ENCODE results near the gene ARRDC3. TPM values are rescaled to one million over a fixed set of nuclear protein-coding genes. Genes with fewer than 3 reads are reported as not detected.
A peak's percentile ranks its signal among the peaks of the same experiment; 100 is the strongest.

The ARRDC3 gene
- total RNA-seq, 1 experiment from 2014 or later = 34.5 TPM

GRCh38 chr5:91419571-91420537 is 36.7 kb upstream of the ARRDC3 start:
- H3K4me3 Mint-ChIP-seq (ENCODE audit: unreplicated experiment) = no peak overlapping the region
- BruUV-seq (replicated peaks) = no TSS peak
- POLR2A ChIA-PET = interaction anchor here (0.5 to 1.1 kb wide), 3 partner anchors 37 to 127 kb away, joined by 3 to 6 read pairs (median 5); partner anchors contain the start of gene ARRDC3

GRCh38 chr5:91419136-91419535 is 36.0 kb upstream of the ARRDC3 start:
- H3K4me1 Mint-ChIP-seq (ENCODE audit: low read depth, unreplicated experiment) = peaks cover 7% of the 10 kb centered on the region
- no peaks in the 10 kb centered on the region for H3K9me3 Mint-ChIP-seq (ENCODE audit: unreplicated experiment)
- H3K36me3 Mint-ChIP-seq (ENCODE audit: insufficient read depth, unreplicated experiment) = no peaks in the 10 kb centered on the region
- no peaks in the 10 kb centered on the region for H3K27me3 Mint-ChIP-seq (ENCODE audit: insufficient read depth, unreplicated experiment)
- no peak for DNase-seq
- CTCF ChIA-PET = interaction anchor here (0.6 to 2.0 kb wide), 13 partner anchors 34 to 883 kb away, joined by 3 to 19 read pairs (median 6); partner anchors contain the start of gene ARRDC3
- POLR2A ChIA-PET = interaction anchor here (0.5 to 1.1 kb wide), 3 partner anchors 36 to 128 kb away, joined by 3 to 6 read pairs (median 5); partner anchors contain the start of gene ARRDC3
- no peak overlapping the region for H3K4me3 Mint-ChIP-seq (ENCODE audit: unreplicated experiment)
- no peaks in the 10 kb centered on the region for H3K27me3 ChIP-seq (replicated peaks; ENCODE audit: control insufficient read depth, insufficient read depth, low read length)
- intact Hi-C loops (cut with micrococcal nuclease; ENCODE audit: unreplicated experiment) = loop anchor here (1.0 kb wide), 6 partner anchors 34 to 617 kb away; no protein-coding TSS in a partner anchor
- H3K36me3 ChIP-seq (ENCODE audit: control insufficient read depth, insufficient read depth, low read length) = no peaks in the 10 kb centered on the region
- no peaks in the 10 kb centered on the region for H3K9me3 ChIP-seq
- BruUV-seq (replicated peaks) = no TSS peak
- H3K4me3 ChIP-seq (ENCODE audit: low read depth, low read length) = no peak overlapping the region
- H3K27ac Mint-ChIP-seq (ENCODE audit: unreplicated experiment) = no peak overlapping the region
- no peaks in the 10 kb centered on the region for H3K4me1 ChIP-seq
- TF ChIP-seq CTCF (IDR thresholded peaks at IDR 0.05; ENCODE audit: insufficient read depth in 1 of 2, low read depth in 1 of 2, low read length in 1 of 2, severe bottlenecking in 1 of 2, unreplicated experiment in 1 of 2) = no peak

More at GRCh38 chr5:91419571-91420537, 36.7 kb upstream of the ARRDC3 start:
- intact Hi-C loops (cut with micrococcal nuclease; ENCODE audit: unreplicated experiment) = loop anchor here (1.0 kb wide), 6 partner anchors 35 to 618 kb away; no protein-coding TSS in a partner anchor
- Histone ChIP-seq H3K4me1 (no peaks in the 10 kb centered on the region), H3K36me3 (ENCODE audit: control insufficient read depth, insufficient read depth, low read length) (no peaks in the 10 kb centered on the region), H3K27me3 (replicated peaks; ENCODE audit: control insufficient read depth, insufficient read depth, low read length) (no peaks in the 10 kb centered on the region), H3K4me3 (ENCODE audit: low read depth, low read length) (no peak overlapping the region), H3K9me3 (no peaks in the 10 kb centered on the region)
- TF ChIP-seq CTCF (IDR thresholded peaks at IDR 0.05; ENCODE audit: insufficient read depth in 1 of 2, low read depth in 1 of 2, low read length in 1 of 2, severe bottlenecking in 1 of 2, unreplicated experiment in 1 of 2) = peak; percentile 58 to 76
- H3K27ac Mint-ChIP-seq (ENCODE audit: unreplicated experiment) = no peak overlapping the region
- DNase-seq = peak; percentile 43 to 54
- H3K4me1 Mint-ChIP-seq (ENCODE audit: low read depth, unreplicated experiment) = peaks cover 7% of the 10 kb centered on the region
- CTCF ChIA-PET = interaction anchor here (0.6 to 2.0 kb wide), 14 partner anchors 34 to 884 kb away, joined by 3 to 19 read pairs (median 6); partner anchors contain the start of gene ARRDC3
- H3K27me3 Mint-ChIP-seq (ENCODE audit: insufficient read depth, unreplicated experiment) = no peaks in the 10 kb centered on the region
- no peaks in the 10 kb centered on the region for H3K9me3 Mint-ChIP-seq (ENCODE audit: unreplicated experiment)
- H3K36me3 Mint-ChIP-seq (ENCODE audit: insufficient read depth, unreplicated experiment) = no peaks in the 10 kb centered on the region

GRCh38 chr5:91418158-91418557 is 35.0 kb upstream of the ARRDC3 start:
- H3K36me3 ChIP-seq (ENCODE audit: control insufficient read depth, insufficient read depth, low read length) = no peaks in the 10 kb centered on the region
- Mint-ChIP-seq H3K36me3 (ENCODE audit: insufficient read depth, unreplicated experiment) (no peaks in the 10 kb centered on the region), H3K9me3 (ENCODE audit: unreplicated experiment) (no peaks in the 10 kb centered on the region), H3K4me3 (ENCODE audit: unreplicated experiment) (no peak overlapping the region), H3K27me3 (ENCODE audit: insufficient read depth, unreplicated experiment) (no peaks in the 10 kb centered on the region), H3K27ac (ENCODE audit: unreplicated experiment) (no peak overlapping the region), H3K4me1 (ENCODE audit: low read depth, unreplicated experiment) (peaks cover 7% of the 10 kb centered on the region)
- POLR2A ChIA-PET = interaction anchor here (0.7 to 1.0 kb wide), 2 partner anchors 36 to 37 kb away, joined by 3 to 4 read pairs; no protein-coding TSS in a partner anchor
- no peaks in the 10 kb centered on the region for H3K27me3 ChIP-seq (replicated peaks; ENCODE audit: control insufficient read depth, insufficient read depth, low read length)
- no peaks in the 10 kb centered on the region for H3K9me3 ChIP-seq
- TF ChIP-seq CTCF (IDR thresholded peaks at IDR 0.05; ENCODE audit: insufficient read depth in 1 of 2, low read depth in 1 of 2, low read length in 1 of 2, severe bottlenecking in 1 of 2, unreplicated experiment in 1 of 2) = no peak
- BruUV-seq (replicated peaks) = no TSS peak
- no peak overlapping the region for H3K4me3 ChIP-seq (ENCODE audit: low read depth, low read length)
- no peak for DNase-seq
- no peaks in the 10 kb centered on the region for H3K4me1 ChIP-seq
- intact Hi-C loops (cut with micrococcal nuclease; ENCODE audit: unreplicated experiment) = no loop called here
- CTCF ChIA-PET = interaction anchor here (0.6 to 1.6 kb wide), 3 partner anchors 33 to 617 kb away, joined by 3 to 7 read pairs (median 5); no protein-coding TSS in a partner anchor

All from Caco-2 (cell line).